Right hindlimb (tissue), 1 donor: ENCODE measurements around the gene TMEM229B.

ENCODE experiments used
- DNase-seq: peaks from one replicate; pipeline ENCODE4 v3.0.0-alpha.2; 2018

The TMEM229B gene

DNA sequence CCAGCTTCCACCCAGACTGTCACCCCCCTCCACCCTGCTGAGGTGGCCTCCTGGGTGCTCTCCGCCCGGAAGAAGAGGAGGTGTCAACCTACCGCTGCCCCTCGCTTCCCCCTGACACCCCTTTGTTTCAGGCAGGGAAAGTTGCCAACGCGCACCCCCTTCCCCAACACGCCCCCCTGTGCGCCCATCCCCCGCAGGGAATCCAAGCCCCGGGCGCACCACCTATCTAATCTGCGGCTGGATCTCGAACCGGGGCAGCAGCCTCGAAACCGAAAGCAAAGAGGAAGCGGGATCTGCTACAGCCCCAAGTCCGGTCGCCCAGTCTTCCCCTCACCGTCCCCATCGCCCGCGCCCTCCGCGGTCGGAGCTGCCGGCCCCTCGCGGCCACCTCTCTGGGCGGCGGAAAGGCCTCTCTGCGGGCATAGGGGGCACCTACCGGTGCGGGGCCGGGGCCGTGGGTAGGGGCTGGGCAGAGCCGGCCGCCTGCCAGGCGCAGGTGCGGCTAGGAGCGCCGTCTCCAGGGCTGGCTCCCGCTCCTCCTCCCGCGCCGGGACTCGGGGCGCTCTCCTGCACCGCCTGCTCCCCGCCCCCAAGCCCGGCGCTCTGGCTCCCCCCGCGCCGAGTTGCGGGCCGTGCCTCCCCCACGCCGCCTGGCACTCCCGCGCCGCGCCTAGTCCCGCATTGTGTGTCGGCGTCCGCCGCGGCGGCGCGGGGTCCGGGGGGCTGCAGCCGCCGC lies 26.3 kb upstream of the TMEM229B start:
- DNase-seq, result peak; percentile 36

DNA sequence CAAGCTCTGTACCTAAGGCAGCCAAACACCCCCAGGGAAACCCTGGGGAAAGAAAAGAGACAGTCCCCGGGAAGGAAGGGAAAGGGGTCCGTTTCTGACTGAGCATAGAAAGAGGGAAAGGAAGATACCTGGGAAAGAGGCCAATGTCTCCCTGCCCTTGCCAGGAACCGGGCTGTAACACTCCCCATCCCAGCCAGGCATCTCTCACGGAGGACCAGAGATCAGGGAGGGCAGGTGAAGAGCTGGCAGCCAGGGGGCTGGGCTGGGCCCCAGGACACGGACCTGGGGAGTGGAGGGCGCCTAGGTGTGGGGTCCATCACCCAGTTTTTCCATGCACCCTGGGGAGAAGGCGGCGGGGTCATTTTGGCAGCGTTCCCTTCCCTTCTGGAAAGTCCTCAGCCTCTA lies 25.7 kb upstream of the TMEM229B start:
- DNase-seq, result peak; percentile 49

DNA sequence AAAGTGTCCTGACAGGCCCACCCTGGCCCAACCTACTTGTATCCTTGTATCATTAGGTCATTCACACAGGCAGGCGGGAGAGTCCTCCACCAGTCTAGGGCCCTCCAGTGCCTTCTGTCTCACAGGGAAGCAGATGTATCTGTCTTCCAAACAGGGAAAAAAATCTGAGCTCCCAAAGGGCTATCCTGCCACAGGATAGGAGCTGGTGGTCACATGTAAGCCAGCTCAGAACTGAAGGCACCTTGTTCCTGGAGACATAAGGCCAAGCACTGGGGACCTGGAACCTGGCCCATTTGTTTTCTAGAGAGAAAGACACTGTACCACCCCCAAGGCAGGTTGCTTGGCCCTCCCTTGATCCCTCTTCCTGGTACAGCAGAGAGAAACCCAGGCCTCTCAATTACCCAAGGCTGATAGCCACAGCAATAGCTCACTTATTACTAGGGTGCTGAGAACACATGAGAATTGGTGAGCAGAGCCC lies 25.1 kb upstream of the TMEM229B start:
- DNase-seq, result no peak

GRCh38 chr14:67512463-67513310 lies 24.2 kb upstream of the TMEM229B start:
- no peak for DNase-seq

- no peak for DNase-seq
Observed at GRCh38 chr14:67510836-67511235, 22.3 kb upstream of the TMEM229B start.

DNA sequence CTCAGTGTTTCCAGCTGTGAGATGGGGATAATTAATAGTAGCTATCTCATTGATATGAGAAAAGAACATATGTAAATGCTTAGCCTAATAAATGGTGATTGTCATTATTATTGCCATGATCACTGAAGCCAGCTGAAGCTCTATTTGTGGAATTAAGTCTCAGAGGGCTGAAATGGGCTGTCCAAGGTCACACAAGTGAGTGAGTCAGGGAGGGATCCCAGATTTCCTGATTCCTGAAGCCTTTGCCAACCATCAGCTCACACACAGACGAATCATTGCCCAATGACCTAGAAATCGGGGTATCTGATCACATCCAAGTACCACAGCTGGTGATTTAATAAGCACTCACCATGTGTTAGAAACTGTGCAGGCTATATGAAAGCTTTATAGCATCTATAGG lies 21.6 kb upstream of the TMEM229B start:
- DNase-seq, result no peak

DNA sequence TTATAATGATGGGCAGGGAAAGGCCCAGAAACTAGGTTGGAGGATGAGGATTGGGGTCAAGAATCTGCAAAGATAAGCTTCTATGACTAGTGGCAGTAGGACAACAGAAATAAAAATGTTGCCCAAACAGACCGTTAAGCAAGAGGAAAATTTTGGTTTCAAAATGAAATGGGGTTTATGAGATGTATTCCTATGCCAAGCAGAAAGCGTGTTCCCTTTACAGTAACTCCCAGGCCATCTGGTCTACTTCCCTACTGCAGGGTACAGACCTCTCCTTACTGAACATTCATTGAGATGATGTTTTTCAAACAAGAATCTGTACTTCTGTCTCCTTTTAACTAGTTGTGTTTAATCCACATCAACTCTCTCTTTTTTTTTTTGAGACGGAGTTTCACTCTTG lies 20.4 kb upstream of the TMEM229B start:
- no peak for DNase-seq

DNA sequence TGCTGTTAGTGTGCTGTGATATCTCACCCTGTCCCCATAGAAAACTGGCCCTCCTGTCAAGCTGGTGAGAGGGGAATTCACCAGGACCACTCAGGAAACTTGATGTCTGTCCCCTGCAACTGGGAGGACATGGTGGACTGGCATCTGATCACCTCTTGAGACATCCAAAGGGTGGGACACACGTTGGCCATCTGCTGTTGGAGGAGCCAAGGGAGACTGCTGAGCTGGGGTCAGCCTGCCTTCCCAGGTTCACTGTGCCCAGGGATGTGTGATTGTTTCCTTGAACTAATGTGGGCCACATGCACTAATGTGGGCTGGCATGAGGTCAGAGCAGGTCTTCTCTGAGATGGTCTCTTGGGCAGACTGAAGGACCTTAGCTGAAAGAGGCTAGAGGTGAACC lies 16.7 kb upstream of the TMEM229B start:
- no peak for DNase-seq

DNA sequence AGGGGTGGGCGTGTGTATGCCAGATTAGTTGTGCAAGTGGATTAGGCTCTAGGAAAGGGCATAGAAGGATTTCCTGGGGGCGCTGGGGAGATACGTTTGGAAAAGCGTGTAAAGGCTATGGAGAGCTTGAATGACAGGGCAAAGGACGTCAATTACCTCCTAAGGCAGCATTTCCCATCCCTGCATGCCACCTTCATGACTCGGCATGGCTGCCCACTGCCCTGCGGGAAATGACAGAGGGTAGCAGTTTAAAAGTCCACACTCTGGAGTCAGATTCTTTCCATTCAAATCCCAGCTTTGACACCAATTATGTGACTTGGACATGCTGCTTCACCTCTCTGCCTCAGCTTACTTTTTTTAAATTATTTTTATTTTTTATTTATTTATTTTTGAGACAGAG lies 14.8 kb upstream of the TMEM229B start:
- no peak for DNase-seq

GRCh38 chr14:67502867-67503266 lies 14.3 kb upstream of the TMEM229B start:
- no peak for DNase-seq

DNA sequence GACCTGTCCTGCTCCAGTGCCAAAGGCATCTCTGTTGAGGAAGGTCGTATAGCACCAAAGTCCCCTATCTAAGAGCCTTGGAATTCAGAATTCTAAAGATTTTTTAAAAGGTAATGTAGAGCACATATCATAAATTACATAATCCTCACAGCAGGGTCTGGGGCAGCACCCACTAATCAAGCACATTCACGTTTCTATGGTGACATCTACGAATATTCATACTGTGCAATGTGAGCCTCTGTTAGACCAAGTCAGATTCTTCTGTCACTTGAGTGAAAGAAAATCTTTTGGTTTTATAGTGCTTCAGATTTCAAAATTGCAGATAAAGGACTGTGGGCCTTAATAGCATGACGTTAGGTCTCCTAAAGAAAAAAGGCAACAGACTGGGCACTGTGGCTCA lies 13.1 kb upstream of the TMEM229B start:
- DNase-seq, result no peak

DNA sequence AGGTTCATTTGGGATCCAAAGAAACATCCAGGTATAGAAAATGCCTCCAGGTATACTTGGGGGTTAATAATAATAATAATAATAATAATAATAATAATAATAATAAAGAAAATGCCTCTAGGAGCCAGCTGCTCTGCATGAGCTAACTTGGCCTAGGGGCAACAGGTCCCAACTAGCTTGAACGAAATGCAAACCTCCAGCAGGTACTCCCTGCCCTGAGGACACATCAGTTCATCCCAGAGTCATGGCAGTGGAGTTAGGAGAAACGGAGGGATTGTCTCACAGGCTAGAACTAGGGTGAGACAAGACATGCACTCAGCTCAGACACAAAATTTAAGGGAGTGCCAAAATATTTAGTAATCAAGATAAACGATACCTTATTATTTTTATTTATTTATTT lies 12.5 kb upstream of the TMEM229B start:
- no peak for DNase-seq

DNA sequence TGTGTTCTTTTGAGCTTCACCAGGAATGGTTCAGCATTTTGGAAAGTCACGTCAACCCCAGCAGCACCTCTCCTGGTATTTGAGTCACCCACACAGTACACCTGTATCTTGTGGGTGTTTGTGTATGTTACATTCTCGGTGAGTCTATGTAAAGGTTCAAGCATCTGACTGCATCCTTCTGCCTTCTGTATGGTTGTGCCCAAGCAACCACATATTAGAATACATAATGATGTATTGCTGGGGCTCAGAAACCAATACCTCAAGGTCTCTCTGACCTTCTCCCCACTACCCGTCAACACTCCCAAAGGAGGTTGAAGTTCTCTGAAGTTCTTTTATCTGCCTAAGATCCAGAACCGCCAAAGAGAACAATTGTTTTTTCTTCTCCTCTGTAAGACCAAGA lies 9.2 kb upstream of the TMEM229B start:
- DNase-seq, result no peak

- no peak for DNase-seq
Observed at GRCh38 chr14:67497216-67497615, 8.7 kb upstream of the TMEM229B start.

DNA sequence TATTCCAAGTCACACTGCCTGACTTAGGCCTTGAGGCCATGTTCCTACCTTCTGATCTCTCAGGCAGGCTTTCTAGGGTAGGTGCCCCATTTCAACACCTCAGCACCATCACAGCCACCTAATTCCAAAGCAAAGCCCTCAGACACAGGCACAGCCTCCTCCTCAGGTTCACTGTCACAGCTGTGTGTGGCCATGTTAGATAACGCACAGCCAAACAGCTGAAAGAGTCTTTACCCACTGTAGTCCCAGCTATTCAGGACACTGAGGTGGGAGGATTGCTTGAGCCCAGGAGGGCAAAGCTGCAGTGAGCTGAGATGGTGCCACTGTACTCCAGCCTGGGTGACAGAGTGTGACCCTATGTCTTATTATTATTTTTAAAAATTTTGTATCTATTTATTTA lies 7.3 kb upstream of the TMEM229B start:
- DNase-seq, result no peak

- DNase-seq, result no peak
Observed at GRCh38 chr14:67493092-67493717, 4.7 kb upstream of the TMEM229B start.

GRCh38 chr14:67492538-67492937 lies 4.0 kb upstream of the TMEM229B start:
- DNase-seq, result no peak

DNA sequence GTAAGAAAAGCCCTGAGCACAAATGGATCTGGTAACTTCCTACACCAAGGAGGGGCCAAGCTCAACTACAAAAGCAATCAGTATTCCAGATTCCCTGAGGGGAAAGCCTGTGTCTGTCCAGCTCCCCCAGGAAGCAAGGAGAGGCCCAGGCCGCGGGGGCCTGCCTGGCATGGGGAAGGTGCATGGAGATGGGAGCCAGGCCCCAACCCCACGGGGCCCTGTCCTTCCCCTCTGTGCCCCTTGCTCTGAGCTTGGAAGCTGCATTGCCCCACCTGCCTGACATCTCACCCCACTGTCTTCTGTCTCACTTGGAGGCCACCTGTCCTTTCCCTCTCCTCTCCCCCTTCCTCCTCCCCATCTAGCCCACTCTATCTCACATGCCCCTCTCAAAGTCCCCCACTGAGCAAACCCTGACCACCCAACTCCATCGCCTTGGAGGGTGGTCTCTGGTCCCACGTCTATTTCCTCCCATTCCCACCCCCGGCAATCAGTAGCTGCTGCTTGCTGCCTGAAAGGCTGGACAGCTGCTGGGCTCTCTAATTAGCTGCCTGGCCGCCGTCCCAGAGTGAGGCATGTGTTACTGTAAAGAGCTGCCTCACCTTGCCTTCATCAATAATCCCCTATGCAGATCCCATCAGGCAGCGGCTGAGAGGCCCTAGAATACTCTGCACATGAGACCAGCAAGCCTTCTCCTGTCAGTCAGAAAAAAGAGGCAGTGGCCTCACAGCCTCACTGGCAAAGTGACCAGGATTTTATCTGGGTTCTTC lies 3.4 kb upstream of the TMEM229B start:
- no peak for DNase-seq

GRCh38 chr14:67491285-67491684 lies 2.8 kb upstream of the TMEM229B start:
- no peak for DNase-seq

GRCh38 chr14:67490196-67490595 lies 1.7 kb upstream of the TMEM229B start:
- no peak for DNase-seq

GRCh38 chr14:67487332-67487731 lies 1.2 kb downstream of the TMEM229B start:
- DNase-seq, result no peak

GRCh38 chr14:67486890-67487289 lies 1.6 kb downstream of the TMEM229B start:
- no peak for DNase-seq

- DNase-seq, result no peak
Observed at GRCh38 chr14:67485501-67486095, 2.9 kb downstream of the TMEM229B start.
